Choroid plexus epithelial cell (primary cell): ENCODE data around the gene CLSTN1.
A peak's percentile ranks its signal among the peaks of the same experiment; 100 is the strongest.

Experiments
- DNase-seq: peaks from one replicate; pipeline ENCODE4 v3.0.0-alpha.2; 2010; ENCODE audit warnings: low read depth
- H3K4me3 ChIP-seq: 2 replicates; pipeline ENCODE4 v1.5.1; 2011; ENCODE audit warnings: low read depth, mild to moderate bottlenecking, control low read depth, low read length, moderate library complexity
- CTCF ChIP-seq: conservative IDR thresholded peaks from 2 replicates; pipeline ENCODE4 v1.5.1; 2011; ENCODE audit warnings: low read depth, mild to moderate bottlenecking, control low read depth, inconsistent platforms, low read length, moderate library complexity

The CLSTN1 gene

GRCh38 chr1:9687874-9688582 lies 135.7 kb downstream of the CLSTN1 start:
- TF ChIP-seq CTCF: no peak
- peak; percentile 40 for DNase-seq
- peak overlapping the region; percentile 61 for H3K4me3 ChIP-seq

- no peak for TF ChIP-seq CTCF
- peak; percentile 77 for DNase-seq
- H3K4me3 ChIP-seq: peak overlapping the region; percentile 61
These were observed 136.5 kb downstream of the CLSTN1 start for GRCh38 chr1:9687120-9687873.

- no peak overlapping the region for H3K4me3 ChIP-seq
- no peak for DNase-seq
- TF ChIP-seq CTCF: no peak
These were observed 139.0 kb downstream of the CLSTN1 start for GRCh38 chr1:9684801-9685200.

DNA sequence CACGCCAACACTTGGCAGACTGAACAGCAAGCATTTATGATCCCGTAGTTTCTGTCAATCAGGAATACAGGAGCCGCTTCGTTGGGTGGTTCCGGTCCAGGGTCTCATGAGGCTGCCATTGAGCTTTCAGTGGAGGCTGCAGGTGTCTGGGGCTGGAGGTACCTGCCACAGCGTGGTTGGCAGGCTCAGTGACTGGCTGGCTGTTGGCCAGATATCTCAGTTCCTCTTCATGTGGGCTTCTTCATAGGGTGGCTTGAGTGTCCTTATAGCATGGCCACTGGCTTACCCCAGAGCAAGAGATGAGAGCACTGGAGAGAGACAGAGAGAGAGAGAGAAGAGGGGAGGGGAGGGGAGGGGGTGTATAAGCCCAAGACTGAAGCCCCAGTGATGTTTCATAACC lies 142.9 kb downstream of the CLSTN1 start:
- no peak overlapping the region for H3K4me3 ChIP-seq
- TF ChIP-seq CTCF: no peak
- DNase-seq: no peak

- no peak for DNase-seq
- no peak overlapping the region for H3K4me3 ChIP-seq
- TF ChIP-seq CTCF: no peak
These were observed 143.7 kb downstream of the CLSTN1 start for GRCh38 chr1:9680091-9680490.
